Nephron progenitor cell (in vitro differentiated cells): ENCODE data around the gene TCIRG1.
A peak's percentile ranks its signal among the peaks of the same experiment; 100 is the strongest.

ENCODE experiments used
- DNase-seq: peaks from one replicate; pipeline ENCODE4 v3.0.0; 2021
- H3K27ac Mint-ChIP-seq: 2 replicates; pipeline ENCODE4 v1.8.0; 2021; ENCODE audit warnings: mild to moderate bottlenecking, moderate library complexity, mixed read lengths
- H3K27me3 Mint-ChIP-seq: 2 replicates; pipeline ENCODE4 v1.8.0; 2021; ENCODE audit warnings: mild to moderate bottlenecking, low read depth, mixed read lengths; ENCODE audit not compliant: poor library complexity
- H3K36me3 Mint-ChIP-seq: 2 replicates; pipeline ENCODE4 v1.8.0; 2021; ENCODE audit warnings: low read depth, mixed read lengths
- H3K4me1 Mint-ChIP-seq: 2 replicates; pipeline ENCODE4 v1.8.0; 2021; ENCODE audit warnings: mixed read lengths
- H3K4me3 Mint-ChIP-seq: 2 replicates; pipeline ENCODE4 v1.8.0; 2021; ENCODE audit warnings: mild to moderate bottlenecking, moderate library complexity, mixed read lengths
- H3K9me3 Mint-ChIP-seq: 2 replicates; pipeline ENCODE4 v1.8.0; 2021; ENCODE audit warnings: mild to moderate bottlenecking, moderate library complexity, mixed read lengths
- TF ChIP-seq, protein P1 (sequence below): fragments of 200-600 bp; sonication (generic); IDR thresholded peaks from 2 replicates; pipeline ENCODE4 v1.5.0; 2021; ENCODE audit warnings: antibody characterized with exemption

The TCIRG1 gene

DNA sequence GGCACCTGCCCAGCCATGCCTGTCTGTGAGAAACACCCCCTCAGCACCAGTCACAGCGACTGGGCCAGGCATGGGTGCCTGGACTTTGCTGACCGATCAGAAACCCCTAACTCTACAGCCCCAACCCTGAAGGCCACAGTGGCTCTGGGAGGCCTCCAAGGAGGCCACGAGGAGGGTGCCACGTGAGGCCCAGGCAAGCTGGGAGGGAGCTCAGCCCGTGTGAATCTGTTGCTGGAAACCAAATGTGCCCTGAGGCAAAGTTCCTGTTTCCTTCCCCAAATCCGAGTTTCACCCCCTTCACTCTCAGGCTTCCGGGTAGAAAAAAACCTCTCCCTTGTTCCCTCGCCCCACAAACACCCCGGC is 36.3 kb upstream of the TCIRG1 start:
- Mint-ChIP-seq H3K27ac (no peak overlapping the region), H3K9me3 (no peaks in the 10 kb centered on the region), H3K4me3 (peak overlapping the region; percentile 81), H3K27me3 (peaks cover 66% of the 10 kb centered on the region), H3K4me1 (peaks cover 16% of the 10 kb centered on the region), H3K36me3 (no peaks in the 10 kb centered on the region)
- no peak for DNase-seq
- TF ChIP-seq, protein P1, sequence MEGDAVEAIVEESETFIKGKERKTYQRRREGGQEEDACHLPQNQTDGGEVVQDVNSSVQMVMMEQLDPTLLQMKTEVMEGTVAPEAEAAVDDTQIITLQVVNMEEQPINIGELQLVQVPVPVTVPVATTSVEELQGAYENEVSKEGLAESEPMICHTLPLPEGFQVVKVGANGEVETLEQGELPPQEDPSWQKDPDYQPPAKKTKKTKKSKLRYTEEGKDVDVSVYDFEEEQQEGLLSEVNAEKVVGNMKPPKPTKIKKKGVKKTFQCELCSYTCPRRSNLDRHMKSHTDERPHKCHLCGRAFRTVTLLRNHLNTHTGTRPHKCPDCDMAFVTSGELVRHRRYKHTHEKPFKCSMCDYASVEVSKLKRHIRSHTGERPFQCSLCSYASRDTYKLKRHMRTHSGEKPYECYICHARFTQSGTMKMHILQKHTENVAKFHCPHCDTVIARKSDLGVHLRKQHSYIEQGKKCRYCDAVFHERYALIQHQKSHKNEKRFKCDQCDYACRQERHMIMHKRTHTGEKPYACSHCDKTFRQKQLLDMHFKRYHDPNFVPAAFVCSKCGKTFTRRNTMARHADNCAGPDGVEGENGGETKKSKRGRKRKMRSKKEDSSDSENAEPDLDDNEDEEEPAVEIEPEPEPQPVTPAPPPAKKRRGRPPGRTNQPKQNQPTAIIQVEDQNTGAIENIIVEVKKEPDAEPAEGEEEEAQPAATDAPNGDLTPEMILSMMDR = no peak

GRCh38 chr11:68002938-68003845 is 35.6 kb upstream of the TCIRG1 start:
- H3K9me3 Mint-ChIP-seq = no peaks in the 10 kb centered on the region
- TF ChIP-seq, protein P1 = no peak
- peaks cover 15% of the 10 kb centered on the region for H3K4me1 Mint-ChIP-seq
- peak; percentile 55 for DNase-seq
- no peaks in the 10 kb centered on the region for H3K36me3 Mint-ChIP-seq
- no peak overlapping the region for H3K27ac Mint-ChIP-seq
- H3K4me3 Mint-ChIP-seq = peak overlapping the region; percentile 81
- peaks cover 66% of the 10 kb centered on the region for H3K27me3 Mint-ChIP-seq

GRCh38 chr11:68003846-68004550 is 34.8 kb upstream of the TCIRG1 start, which contains the start of gene UNC93B1:
Gene UNC93B1, minus strand, starts transcription at chr11:68004097. Its CDS starts 54 bp downstream, at chr11:68004043.
- Mint-ChIP-seq H3K4me3 (peak within 1 kb of the TSS; percentile 81), H3K9me3 (no peaks in the 10 kb centered on the region), H3K36me3 (no peaks in the 10 kb centered on the region), H3K27ac (no peak within 1 kb of the TSS), H3K4me1 (peaks cover 15% of the 10 kb centered on the region), H3K27me3 (peaks cover 61% of the 10 kb centered on the region)
- peak; percentile 78 for DNase-seq
- TF ChIP-seq, protein P1 = no peak

- no peaks in the 10 kb centered on the region for H3K9me3 Mint-ChIP-seq
- TF ChIP-seq, protein P1 = no peak
- no peak overlapping the region for H3K27ac Mint-ChIP-seq
- peaks cover 58% of the 10 kb centered on the region for H3K27me3 Mint-ChIP-seq
- H3K4me3 Mint-ChIP-seq = peak overlapping the region; percentile 77
- peaks cover 20% of the 10 kb centered on the region for H3K4me1 Mint-ChIP-seq
- no peak for DNase-seq
- no peaks in the 10 kb centered on the region for H3K36me3 Mint-ChIP-seq
These were observed 34.1 kb upstream of the TCIRG1 start for GRCh38 chr11:68004551-68005335.

DNA sequence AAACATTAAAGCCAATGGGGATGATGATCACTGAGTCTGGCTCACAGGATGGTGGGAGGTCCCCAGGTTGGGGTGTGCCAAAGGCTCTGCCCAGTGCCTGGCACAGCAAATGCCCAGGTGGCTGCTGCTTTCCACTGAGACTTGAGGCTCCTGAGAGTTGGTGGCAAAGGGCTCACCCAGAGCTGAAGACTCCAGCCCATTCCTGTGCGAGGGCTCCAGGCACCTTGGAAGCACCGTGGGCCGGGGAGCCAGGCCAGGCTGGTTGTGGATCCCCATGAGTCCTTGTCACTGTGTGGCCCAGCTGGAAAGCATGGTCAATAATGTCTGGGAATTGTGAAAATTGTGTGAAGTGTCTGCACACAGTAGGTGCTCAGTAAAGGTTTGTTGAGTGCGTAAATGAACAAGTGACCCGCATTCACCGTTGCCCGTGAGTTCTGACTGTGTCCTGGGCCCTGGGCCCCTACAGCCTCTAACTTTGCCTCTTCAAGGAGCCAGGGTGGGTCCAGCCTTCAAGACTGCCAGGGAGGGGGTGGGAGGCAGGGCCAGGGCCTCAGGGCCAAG is 32.1 kb upstream of the TCIRG1 start:
- Mint-ChIP-seq H3K9me3 (no peaks in the 10 kb centered on the region), H3K4me1 (peaks cover 37% of the 10 kb centered on the region), H3K27ac (no peak overlapping the region), H3K27me3 (peaks cover 42% of the 10 kb centered on the region), H3K4me3 (no peak overlapping the region), H3K36me3 (no peaks in the 10 kb centered on the region)
- TF ChIP-seq, protein P1 = no peak
- DNase-seq = no peak
